HepG2 (cell line): ENCODE results near the gene PLB1. TPM values are rescaled to one million over a fixed set of nuclear protein-coding genes. Genes with fewer than 3 reads are reported as not detected.

Experiments
- ADNP ChIP-seq: sonication (generic); formaldehyde crosslinking; IDR thresholded peaks from 2 replicates; pipeline ENCODE4 v1.4.0; 2020; ENCODE audit warnings: missing genetic modification reagents
- EEA1 ChIP-seq: sonication (generic); formaldehyde crosslinking; IDR thresholded peaks from 2 replicates; pipeline ENCODE4 v1.5.1; 2020; ENCODE audit warnings: mild to moderate bottlenecking, missing genetic modification reagents, borderline replicate concordance
- FOXM1 ChIP-seq: sonication (generic); formaldehyde crosslinking; IDR thresholded peaks from 2 replicates; pipeline ENCODE4 v1.5.0; 2020; ENCODE audit warnings: missing genetic modification reagents
- JUN ChIP-seq: sonication (generic); formaldehyde crosslinking; IDR thresholded peaks from 2 replicates; pipeline ENCODE4 v1.4.0; 2020; ENCODE audit warnings: mild to moderate bottlenecking, missing genetic modification reagents
- KDM6A ChIP-seq: IDR thresholded peaks from 2 replicates; pipeline ENCODE4 v1.6.1; 2016; ENCODE audit warnings: low read depth
- MAF1 ChIP-seq: sonication (generic); formaldehyde crosslinking; IDR thresholded peaks from 2 replicates; pipeline ENCODE4 v1.5.0; 2020; ENCODE audit warnings: missing genetic modification reagents, borderline replicate concordance
- NBN ChIP-seq: fragments of 450-650 bp; conservative IDR thresholded peaks from 2 replicates; pipeline ENCODE4 v1.6.1; 2017
- NFKB2 ChIP-seq: sonication (generic); formaldehyde crosslinking; IDR thresholded peaks from 2 replicates; pipeline ENCODE4 v1.4.0; 2020; ENCODE audit warnings: missing genetic modification reagents, borderline replicate concordance
- RFX5 ChIP-seq: IDR thresholded peaks from 2 replicates; pipeline ENCODE4 v1.6.1; 2011; ENCODE audit warnings: low read depth, low read length, improper control_type of control experiment
- SMARCE1 ChIP-seq: fragments of 450-650 bp; IDR thresholded peaks from 2 replicates; pipeline ENCODE4 v1.6.1; 2017; ENCODE audit warnings: borderline replicate concordance
- SRSF4 ChIP-seq: fragments of 200-400 bp; formaldehyde crosslinking; IDR thresholded peaks from one replicate; pipeline ENCODE4 v1.6.1; 2018; ENCODE audit warnings: mild to moderate bottlenecking, low read depth, low read length, moderate library complexity; ENCODE audit not compliant: poor library complexity, severe bottlenecking
- TAF1 ChIP-seq: sonication (generic); formaldehyde crosslinking; IDR thresholded peaks from 2 replicates; pipeline ENCODE4 v1.4.0; 2020; ENCODE audit warnings: missing genetic modification reagents
- TEAD3 ChIP-seq: optimal IDR thresholded peaks from 2 replicates; pipeline ENCODE3; 2016; ENCODE audit warnings: borderline replicate concordance
- ZBTB21 ChIP-seq: sonication (generic); formaldehyde crosslinking; IDR thresholded peaks from 2 replicates; pipeline ENCODE4 v1.4.0; 2020; ENCODE audit warnings: missing genetic modification reagents
- ZFP41 ChIP-seq: sonication (generic); formaldehyde crosslinking; IDR thresholded peaks from 2 replicates; pipeline ENCODE4 v1.4.0; 2020; ENCODE audit warnings: mild to moderate bottlenecking, missing genetic modification reagents, borderline replicate concordance
- ZNF460 ChIP-seq: sonication (generic); formaldehyde crosslinking; IDR thresholded peaks from 2 replicates; pipeline ENCODE4 v1.5.1; 2020; ENCODE audit warnings: missing genetic modification reagents, mild to moderate bottlenecking, borderline replicate concordance
- ZNF749 ChIP-seq: sonication (generic); formaldehyde crosslinking; IDR thresholded peaks from 2 replicates; pipeline ENCODE4 v1.8.0; 2022; ENCODE audit warnings: mild to moderate bottlenecking, missing genetic modification reagents, moderate library complexity, borderline replicate concordance
- ZNF777 ChIP-seq: sonication (generic); formaldehyde crosslinking; IDR thresholded peaks from 2 replicates; pipeline ENCODE4 v1.4.0; 2020; ENCODE audit warnings: missing genetic modification reagents
- ZNF782 ChIP-seq: sonication (generic); formaldehyde crosslinking; IDR thresholded peaks from 2 replicates; pipeline ENCODE4 v1.4.0; 2020; ENCODE audit warnings: missing genetic modification reagents, mild to moderate bottlenecking, borderline replicate concordance
- polyA plus RNA-seq, 8 experiments: library from polyadenylated mRNA; depleted of rRNA in 3 of 8; stranded (reverse) in 7 of 8; unstranded in 1 of 8; fragments of >200 nt; fragmentation: Illumina TruSeq in 4 of 8; extraction: Trizol in 4 of 8; gene quantifications; 2 replicates each; pipeline versions ENCODE4 v1.2.1 to v1.2.3, GENCODE V29; 2011 to 2016; ENCODE audit warnings: low read depth in 4 of 8, missing spikeins in 1 of 8, mixed read lengths in 1 of 8; ENCODE audit not compliant: insufficient read depth in 1 of 8
- total RNA-seq, 5 experiments: library from RNA; depleted of rRNA; stranded (reverse); fragments of >200 nt; fragmentation: Illumina TruSeq; extraction: Trizol; gene quantifications; 2 replicates each; pipeline ENCODE4 v1.2.3, GENCODE V29; 2016; ENCODE audit warnings: low read depth in 1 of 5
- TF ChIP-seq, protein P1 (sequence below): sonication (generic); formaldehyde crosslinking; IDR thresholded peaks from 2 replicates; pipeline ENCODE4 v1.8.1; 2023; ENCODE audit warnings: mild to moderate bottlenecking, moderate library complexity, missing genetic modification reagents
- TF ChIP-seq, protein P2 (sequence below): sonication (generic); formaldehyde crosslinking; IDR thresholded peaks from 2 replicates; pipeline ENCODE4 v1.4.0; 2020; ENCODE audit warnings: low read depth, mild to moderate bottlenecking, missing genetic modification reagents
- TF ChIP-seq, protein P3 (sequence below): sonication (generic); formaldehyde crosslinking; IDR thresholded peaks from 2 replicates; pipeline ENCODE4 v1.4.0; 2020; ENCODE audit warnings: missing genetic modification reagents
- TF ChIP-seq, protein P4 (sequence below): sonication (generic); formaldehyde crosslinking; conservative IDR thresholded peaks from 2 replicates; pipeline ENCODE4 v1.8.0; 2022; ENCODE audit warnings: low read depth, missing genetic modification reagents

PLB1 gene
- total and polyA plus RNA-seq, 2 of the 13 experiments (the other 11 are each of a cell fraction or from before 2014, with no cell fraction given), result 0.20 to 1.8 TPM

DNA sequence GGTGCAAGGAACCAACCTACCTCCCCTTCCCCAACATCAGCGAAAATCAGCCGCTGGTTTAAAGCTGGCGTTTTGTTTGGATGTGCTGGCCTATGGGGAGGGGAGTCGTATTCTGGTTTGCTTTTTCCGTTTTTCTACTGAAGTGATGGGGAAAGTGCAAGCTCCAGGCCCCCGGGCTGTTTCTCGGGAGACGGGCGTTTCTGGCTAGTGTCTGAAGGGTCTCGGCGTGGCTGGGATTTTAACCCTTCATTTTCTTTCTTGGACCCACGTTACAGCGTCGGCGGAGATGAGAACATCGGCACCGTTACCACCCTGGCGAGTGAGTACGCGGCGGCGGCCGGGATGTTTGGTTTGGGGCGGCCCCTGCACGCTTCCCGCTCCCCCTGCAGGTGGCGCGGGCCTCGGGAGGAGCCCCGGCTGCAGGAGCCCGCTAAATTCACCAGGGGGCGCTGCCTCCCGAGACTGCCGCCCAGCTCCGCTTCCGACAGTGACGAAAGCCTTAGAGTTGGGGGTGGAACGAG is 70.7 kb downstream of the PLB1 start (continued):
- TF ChIP-seq NBN (no peak), JUN (no peak), ZBTB21 (CRISPR knock-in tag) (no peak), ZNF782 (CRISPR knock-in tag) (no peak), RFX5 (no peak), ADNP (CRISPR knock-in tag) (no peak), ZFP41 (no peak), EEA1 (CRISPR knock-in tag) (no peak), ZNF777 (no peak), KDM6A (CRISPR knock-in tag) (0 out of 2 replicates have a peak, but pooled peaks have one; percentile 13), ZNF460 (no peak), SMARCE1 (no peak), NFKB2 (CRISPR knock-in tag) (no peak; the same call in 1 of the 2 replicates), MAF1 (no peak), ZNF749 (CRISPR knock-in tag) (no peak), SRSF4 (no peak), TEAD3 (CRISPR knock-in tag) (peak; percentile 53), TAF1 (CRISPR knock-in tag) (peak; percentile 26; the same call in 1 of the 2 replicates), FOXM1 (CRISPR knock-in tag) (no peak)
- TF ChIP-seq, protein P1, sequence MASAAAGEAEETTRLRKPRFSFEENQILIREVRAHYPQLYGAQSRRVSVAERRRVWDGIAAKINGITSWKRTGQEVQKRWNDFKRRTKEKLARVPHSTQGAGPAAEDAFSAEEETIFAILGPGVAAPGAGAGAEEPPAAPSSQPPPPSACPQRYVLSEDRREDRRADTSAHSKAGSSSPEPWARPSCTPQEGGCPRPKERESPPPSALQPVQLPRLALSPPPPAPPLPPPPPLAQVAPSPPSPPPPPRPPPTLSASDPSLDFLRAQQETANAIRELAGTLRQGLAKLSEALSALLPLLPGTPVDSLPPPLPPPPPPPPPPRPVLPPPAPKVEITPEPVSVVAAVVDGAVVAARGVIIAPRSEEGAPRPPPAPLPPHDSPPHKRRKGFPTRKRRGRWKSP (CRISPR knock-in tag), result no peak
- TF ChIP-seq, protein P2, sequence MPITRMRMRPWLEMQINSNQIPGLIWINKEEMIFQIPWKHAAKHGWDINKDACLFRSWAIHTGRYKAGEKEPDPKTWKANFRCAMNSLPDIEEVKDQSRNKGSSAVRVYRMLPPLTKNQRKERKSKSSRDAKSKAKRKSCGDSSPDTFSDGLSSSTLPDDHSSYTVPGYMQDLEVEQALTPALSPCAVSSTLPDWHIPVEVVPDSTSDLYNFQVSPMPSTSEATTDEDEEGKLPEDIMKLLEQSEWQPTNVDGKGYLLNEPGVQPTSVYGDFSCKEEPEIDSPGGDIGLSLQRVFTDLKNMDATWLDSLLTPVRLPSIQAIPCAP (CRISPR knock-in tag), result no peak
- TF ChIP-seq, protein P3, sequence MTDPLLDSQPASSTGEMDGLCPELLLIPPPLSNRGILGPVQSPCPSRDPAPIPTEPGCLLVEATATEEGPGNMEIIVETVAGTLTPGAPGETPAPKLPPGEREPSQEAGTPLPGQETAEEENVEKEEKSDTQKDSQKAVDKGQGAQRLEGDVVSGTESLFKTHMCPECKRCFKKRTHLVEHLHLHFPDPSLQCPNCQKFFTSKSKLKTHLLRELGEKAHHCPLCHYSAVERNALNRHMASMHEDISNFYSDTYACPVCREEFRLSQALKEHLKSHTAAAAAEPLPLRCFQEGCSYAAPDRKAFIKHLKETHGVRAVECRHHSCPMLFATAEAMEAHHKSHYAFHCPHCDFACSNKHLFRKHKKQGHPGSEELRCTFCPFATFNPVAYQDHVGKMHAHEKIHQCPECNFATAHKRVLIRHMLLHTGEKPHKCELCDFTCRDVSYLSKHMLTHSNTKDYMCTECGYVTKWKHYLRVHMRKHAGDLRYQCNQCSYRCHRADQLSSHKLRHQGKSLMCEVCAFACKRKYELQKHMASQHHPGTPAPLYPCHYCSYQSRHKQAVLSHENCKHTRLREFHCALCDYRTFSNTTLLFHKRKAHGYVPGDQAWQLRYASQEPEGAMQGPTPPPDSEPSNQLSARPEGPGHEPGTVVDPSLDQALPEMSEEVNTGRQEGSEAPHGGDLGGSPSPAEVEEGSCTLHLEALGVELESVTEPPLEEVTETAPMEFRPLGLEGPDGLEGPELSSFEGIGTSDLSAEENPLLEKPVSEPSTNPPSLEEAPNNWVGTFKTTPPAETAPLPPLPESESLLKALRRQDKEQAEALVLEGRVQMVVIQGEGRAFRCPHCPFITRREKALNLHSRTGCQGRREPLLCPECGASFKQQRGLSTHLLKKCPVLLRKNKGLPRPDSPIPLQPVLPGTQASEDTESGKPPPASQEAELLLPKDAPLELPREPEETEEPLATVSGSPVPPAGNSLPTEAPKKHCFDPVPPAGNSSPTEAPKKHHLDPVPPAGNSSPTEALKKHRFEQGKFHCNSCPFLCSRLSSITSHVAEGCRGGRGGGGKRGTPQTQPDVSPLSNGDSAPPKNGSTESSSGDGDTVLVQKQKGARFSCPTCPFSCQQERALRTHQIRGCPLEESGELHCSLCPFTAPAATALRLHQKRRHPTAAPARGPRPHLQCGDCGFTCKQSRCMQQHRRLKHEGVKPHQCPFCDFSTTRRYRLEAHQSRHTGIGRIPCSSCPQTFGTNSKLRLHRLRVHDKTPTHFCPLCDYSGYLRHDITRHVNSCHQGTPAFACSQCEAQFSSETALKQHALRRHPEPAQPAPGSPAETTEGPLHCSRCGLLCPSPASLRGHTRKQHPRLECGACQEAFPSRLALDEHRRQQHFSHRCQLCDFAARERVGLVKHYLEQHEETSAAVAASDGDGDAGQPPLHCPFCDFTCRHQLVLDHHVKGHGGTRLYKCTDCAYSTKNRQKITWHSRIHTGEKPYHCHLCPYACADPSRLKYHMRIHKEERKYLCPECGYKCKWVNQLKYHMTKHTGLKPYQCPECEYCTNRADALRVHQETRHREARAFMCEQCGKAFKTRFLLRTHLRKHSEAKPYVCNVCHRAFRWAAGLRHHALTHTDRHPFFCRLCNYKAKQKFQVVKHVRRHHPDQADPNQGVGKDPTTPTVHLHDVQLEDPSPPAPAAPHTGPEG (CRISPR knock-in tag), result no peak
- TF ChIP-seq, protein P4, sequence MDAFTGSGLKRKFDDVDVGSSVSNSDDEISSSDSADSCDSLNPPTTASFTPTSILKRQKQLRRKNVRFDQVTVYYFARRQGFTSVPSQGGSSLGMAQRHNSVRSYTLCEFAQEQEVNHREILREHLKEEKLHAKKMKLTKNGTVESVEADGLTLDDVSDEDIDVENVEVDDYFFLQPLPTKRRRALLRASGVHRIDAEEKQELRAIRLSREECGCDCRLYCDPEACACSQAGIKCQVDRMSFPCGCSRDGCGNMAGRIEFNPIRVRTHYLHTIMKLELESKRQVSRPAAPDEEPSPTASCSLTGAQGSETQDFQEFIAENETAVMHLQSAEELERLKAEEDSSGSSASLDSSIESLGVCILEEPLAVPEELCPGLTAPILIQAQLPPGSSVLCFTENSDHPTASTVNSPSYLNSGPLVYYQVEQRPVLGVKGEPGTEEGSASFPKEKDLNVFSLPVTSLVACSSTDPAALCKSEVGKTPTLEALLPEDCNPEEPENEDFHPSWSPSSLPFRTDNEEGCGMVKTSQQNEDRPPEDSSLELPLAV, result no peak
